ENCODE measurements around the gene KERA.
"Not testable (repeated sequence)": the region's sequence is repeated elsewhere in the genome, so short reads cannot be mapped to it uniquely, and the experiment has no call there.

Gene KERA, protein sequence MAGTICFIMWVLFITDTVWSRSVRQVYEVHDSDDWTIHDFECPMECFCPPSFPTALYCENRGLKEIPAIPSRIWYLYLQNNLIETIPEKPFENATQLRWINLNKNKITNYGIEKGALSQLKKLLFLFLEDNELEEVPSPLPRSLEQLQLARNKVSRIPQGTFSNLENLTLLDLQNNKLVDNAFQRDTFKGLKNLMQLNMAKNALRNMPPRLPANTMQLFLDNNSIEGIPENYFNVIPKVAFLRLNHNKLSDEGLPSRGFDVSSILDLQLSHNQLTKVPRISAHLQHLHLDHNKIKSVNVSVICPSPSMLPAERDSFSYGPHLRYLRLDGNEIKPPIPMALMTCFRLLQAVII

DNA sequence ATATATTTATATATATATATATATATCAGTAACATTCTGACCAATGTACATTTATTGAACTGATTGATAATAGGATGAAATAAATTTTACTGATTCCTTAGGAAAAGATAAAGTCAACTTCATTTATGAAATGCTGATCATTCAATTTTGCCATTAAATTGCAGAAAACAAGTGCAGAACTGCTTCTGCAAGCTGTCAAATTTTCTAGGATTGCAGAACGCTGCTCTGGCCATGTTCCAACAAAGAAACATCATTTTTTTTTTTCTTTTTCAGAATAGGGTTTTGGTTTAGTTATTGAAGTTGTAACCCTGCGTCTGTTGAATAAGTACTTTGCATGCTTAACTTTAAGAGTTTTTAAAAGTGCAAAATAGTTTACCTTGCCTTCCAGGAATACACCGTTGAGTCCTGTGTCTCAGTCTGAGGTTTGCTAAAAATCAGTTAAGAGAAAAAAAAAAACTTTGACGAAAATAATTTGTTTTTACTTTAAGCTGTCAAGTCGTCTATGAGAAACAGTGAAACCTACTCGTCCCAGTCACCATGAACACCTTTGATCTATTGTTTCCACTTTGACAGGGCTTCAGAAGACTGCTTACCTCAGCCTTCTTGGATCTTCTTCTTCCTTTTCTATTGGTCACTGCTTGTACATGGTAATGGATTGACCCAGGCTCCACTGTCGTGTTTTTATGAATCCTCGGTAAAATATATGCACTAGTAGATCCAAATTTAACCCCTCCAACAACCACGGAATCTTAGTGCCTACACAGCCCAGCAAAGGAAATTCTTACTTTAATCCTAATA lies at the start of gene KERA:
KERA (minus strand) TSS at position 657 of the 798 bp plus-strand sequence. CDS start 1,743 bp downstream, outside the sequence.
- no peak for DNase-seq

DNA sequence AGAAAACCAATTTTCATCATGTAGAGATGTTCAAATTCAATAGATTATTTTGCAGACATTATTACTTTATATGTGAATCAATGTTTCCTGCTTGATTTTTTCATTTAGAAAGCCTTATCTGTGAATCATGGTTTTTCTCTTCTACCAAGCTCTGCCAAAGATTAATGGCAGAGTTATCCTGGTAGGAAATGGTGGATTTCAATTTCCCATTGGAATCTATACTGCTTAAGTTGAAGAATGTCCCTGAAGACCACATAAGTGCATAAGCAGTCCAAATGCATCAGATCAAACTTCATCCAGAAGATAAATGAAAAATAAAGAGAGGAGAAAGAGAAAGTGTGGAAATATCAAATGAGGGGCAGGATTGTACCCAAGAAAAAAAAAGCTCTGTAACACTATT lies 48.5 kb upstream of the KERA start:
- no peak for DNase-seq

DNA sequence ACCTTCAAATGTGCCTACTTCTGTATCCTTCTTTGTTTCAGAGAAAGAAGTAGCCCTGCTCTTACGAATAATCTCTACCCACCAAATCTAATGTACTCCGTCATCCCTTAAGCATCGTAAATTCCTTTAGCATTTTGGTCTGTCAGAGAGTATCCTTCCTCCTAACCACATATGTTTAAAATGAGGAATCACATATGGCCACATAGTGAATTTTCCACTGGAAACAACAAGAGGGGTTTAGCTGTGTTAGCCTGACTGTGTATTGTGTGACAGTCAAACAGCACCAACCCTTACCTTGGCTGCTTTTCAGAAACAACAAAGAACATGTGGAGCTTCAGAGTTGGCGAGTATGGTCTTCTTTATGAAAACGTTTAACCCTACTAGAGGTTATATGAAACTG lies 48.0 kb upstream of the KERA start:
- DNase-seq, result no peak

DNA sequence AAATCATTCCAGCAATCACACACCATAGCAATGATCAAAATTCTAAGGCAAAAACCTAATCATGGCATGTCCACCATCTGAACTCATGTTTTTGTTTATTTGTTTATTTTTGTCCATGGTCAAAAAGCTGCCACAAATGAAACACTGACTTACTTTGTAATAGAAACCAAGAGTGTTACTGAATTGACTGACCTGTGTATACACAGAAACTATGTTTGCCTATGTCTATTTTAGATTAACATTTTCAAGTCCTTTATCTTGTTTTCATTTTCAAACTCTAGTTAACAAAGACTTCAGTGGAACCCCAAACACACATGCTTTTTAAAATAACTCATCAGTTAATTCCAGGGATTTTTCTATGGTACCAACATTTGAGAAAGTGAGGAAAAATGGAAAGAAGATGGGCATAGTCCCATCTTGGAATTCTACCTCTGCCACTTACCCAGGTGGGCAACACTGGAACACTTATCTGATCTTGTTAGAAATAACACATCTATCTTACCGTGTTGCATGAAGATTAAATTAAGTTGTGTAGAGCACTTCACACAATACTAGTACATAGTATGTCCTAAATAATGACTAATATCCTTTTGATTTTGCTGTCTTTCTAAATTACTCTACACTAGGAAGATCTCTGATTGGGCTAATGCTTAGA lies 47.1 kb upstream of the KERA start:
- DNase-seq, result no peak

DNA sequence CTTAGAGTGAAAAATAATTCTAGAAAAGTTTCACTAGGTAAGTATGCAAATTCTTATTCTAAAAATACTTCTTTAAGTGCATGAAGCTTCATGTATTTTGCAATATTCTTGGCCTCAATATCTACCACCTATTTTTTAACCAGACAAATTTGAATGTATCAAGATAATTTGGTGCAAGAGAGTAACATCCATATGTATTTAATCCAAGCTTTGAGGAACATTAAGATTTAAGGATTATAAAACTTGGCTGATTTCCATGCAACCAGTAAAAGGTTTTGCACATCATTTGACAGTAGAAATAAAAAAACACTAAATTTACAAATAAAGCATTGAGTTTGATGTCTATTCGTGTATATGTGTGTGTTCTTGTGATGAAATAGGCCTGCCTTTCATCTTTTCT lies 45.8 kb upstream of the KERA start:
- no peak for DNase-seq

DNA sequence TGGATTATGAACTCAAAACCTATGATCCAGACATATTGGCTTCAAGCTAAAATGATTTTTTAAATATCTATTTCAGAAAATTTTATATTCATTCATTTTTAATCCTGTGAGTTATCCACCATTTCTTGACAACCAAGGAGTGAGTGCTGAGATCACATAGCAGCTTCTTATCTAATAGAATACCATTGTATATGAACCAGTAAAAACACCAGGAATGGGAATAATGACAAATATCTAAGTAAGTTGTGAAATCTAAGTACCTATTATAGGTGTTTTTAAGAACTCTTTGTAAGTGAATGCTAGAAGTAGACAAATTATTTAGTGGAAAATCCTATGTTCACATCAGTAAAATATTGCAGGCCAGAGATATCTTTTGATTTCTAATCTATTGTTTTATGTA lies 45.3 kb upstream of the KERA start:
- no peak for DNase-seq

DNA sequence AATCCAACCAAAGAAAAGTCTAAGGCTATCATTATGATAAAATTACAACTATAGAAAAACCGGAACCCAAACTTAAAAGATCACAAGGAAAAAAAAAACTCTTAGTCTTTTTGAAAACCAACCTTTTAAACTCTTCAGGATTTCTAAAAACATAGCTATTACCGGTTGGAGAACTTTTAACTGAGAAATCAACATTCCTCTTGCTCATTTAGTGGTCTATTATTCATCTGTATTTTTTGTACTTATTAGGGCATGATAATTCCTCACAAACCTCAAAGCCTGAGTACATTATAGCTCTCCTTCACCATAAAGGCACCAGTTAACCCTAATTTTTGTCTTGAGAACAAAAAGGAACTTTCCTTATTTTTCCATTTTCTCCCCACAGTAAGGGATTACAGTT lies 43.1 kb upstream of the KERA start:
- no peak for DNase-seq

DNA sequence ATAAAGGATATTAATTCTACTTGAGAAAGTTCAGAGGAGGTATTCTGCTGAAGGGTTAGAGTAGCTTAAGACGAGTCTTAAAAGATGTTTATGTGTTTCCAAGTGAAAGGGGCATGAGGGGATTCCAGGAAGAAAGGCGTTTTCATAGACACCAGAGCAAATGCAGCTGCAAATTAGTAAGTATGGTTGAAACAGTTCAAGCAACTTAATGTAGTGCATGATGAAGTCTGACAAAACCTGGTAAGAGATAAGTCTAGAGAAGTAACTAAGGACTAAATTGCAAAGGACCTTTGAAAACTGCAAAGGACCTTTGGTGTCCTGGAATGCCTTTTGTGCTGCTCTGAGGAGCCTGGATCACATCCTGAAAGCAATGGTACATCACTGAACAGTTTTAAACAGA lies 42.0 kb upstream of the KERA start:
- DNase-seq, result no peak

DNA sequence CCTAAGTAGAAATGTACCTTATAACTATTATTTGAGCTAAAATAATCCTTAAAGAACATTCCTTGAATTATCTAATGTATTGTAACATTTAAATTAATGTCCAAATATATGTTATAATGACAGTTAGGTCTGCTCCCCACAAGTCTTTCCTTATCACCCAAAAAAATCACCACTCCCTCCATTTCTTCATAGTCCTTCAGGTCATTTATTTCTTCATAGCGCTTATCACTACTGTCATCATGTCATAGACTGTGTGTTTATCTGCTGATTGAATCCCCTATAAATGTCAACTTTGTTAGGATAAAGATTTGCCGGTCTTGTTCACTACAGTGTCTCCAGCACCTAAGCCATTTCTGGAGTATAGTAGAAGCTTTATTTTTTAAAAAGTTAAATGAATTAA lies 41.5 kb upstream of the KERA start:
- DNase-seq, result no peak

DNA sequence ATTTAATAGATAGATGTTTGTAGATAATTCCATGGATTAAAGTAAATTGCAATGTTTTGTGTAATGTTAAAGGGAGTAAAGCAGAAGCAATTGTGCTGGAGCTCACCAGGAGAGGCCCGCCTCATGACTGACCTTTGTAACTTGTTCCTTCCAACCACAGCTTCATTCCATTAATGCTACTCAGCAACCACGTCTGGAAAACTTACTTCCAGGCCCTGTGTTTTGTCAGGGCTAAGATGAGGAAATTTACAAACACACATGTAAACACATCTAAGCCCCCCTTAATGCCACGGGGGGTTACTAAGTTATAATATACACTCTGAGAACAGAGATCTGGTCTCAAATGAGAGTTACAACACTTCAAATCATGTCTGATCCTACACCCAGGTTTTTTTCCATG lies 41.1 kb upstream of the KERA start:
- DNase-seq, result no peak

DNA sequence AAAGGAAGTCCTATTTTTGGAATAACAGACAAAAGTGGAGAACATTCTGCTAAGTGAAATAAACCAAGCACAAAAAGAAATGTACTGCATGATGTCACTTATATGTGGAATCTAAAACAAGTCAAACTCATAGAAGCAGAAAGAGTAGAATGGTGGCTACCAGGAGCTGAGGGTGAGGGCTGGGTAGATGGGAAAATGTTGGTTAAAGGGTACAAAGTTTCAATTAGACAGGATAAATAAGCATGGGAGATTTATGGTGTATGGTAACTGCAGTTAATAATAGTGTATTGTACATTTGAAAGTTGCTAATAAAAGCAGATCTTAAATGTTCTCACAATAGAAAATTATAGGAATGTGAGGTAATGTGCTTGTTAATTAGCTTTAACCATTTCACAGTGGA lies 40.6 kb upstream of the KERA start:
- no peak for DNase-seq

DNA sequence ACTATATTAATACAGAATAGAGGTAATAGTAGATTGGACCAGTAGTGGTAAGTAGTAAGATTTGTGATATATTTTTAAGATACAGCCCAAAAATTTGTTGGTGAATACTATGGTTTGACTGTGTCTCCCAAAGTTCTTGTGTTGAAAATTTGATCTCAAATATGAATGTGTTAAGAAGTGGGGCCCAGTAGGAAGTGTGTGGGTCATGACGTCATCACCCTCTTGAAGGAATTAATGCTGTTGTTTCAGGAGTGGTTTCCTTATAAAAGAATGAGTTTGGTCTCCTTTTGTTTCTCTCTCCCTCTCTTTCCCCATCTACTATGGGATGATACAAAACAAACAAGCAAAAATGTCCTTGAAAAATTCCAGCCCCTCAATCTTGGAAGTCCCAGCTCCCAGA lies 37.1 kb upstream of the KERA start:
- no peak for DNase-seq

DNA sequence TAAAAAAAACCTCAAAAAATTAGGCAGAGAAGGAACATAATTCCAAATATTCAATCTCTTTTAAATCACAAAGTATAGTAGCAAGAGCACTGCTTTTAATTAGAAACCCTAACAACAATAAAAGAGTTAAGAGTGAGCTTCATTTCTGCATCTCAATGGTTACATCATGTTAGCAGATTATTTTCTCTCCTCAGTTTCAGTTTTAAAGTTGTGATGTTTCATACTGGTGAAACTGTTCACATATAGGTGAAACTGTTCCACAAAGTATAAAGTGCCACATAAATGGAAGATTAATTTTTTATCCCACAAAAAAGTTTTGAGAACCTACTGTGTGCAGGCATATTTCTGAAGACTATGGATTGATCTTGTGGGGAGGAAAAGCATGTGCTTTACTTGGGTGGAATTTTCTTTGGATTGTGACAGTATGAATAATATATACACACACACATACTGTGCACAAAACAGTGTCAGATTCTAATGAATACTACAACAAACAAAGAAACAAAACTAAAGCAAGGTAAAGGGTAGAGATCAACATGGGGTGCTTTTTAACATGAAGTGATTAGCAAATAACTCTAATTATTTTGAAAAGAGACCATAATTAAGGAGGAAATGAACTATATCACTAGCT lies 36.3 kb upstream of the KERA start:
- no peak for DNase-seq

DNA sequence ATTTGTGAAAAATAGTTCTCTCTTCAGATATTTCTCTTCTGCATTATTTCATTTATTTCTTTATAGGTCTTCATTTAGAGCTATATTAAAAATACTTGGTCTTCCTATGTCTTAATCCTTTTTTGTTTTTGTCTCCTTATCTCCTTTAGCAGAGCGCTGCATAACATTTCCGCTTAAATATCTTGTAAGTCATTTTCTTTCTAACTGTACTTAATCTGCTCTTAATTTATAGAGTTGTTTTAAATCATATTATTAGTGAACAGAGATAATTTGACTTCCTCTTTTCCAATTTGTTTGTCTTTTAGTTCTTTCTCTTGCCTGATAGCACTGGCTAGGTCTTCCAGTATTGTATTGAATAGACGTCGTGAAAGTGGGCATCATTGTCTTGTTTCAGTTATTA lies 35.5 kb upstream of the KERA start:
- DNase-seq, result no peak

DNA sequence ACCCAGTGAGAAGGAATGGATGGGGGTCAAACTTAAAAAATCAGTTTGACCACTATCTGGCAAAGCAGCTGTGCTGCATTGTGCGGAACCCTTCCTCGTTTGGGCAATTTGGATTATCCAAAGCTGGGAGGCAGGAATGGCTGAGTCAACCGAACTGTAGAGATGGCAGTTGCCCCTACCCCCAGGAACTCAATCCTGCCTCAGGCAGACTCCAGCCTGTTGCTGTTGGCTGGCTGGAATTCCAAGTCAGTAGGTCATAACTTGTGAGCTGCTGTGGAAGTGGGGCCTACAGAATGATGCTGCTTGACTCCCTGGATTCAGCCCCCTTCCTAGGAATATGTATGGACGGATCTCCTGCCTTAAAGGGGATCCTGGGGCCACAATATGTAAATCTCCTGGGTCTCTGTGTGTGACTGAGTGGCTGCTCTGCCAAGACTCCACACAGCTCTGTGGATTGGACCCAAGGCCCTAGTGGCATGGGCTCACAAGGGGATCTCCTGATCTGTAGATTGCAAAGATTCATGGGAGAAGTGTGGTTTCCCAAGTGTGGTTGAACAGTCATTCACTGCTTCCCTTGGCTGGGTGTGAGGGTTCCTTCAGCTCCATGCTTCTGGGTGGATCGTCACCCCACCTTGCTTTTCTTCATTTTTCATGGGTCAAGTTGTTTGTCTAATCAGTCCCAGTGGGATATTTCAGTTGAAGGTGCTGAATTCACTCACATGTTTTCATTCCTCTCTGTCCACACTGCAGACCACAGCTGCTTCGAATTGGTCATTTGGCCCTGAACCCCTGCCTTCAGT lies 34.3 kb upstream of the KERA start:
- no peak for DNase-seq

DNA sequence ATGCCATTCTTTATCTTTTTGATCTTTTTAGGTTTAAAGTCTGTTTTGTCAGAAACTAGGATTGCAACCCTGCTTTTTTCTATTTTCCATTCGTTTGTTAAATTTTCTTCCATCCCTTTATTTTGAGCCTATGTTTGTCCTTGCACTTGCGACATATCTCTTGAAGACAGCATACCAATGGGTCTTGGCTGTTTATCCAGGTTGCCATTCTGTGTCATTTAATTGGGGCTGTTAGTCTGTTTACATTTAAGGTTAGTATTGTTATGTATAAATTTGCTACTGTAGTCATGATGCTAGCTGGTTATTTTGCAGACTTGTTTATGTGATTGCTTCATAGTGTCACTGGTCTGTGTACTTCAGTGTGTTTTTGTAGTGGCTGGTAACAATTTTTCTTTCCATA lies 32.1 kb upstream of the KERA start:
- not testable (repeated sequence) for DNase-seq

DNA sequence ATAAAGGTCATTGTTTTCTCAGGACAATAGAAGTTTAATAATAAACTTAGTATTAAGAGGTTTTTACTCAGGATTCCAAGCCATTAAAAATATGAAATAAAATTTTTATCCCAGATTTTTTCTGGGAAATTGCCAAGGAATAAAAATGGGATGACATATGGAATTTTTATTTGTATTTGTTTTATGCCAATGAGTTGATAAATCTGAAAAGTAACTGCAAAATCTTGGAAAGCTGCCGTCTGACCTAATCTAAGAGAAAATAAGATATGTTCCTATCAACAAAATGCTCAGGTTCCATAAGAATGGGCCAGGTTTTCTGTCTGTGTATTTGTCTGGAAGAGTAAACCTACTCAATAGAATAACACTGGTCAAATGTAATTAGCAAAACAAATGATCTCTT lies 22.2 kb upstream of the KERA start:
- DNase-seq, result no peak

DNA sequence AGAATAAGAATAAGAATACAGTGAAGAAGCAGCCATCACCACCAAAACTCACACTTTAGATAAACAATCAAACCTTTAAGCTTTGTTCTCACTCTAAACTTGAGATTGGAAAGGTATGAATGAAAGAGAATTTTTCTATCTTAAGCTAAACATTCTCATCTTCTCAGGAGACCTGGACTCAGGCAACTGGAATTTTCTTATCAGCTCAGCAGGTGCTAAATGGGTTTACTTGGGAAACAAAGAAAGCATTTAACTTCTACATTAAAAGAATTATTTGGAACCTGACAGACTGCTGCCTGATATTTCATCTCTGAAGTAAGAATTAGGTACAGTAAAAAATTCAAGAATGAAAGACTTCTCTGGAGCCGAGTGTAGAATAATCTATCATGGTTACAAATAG lies 20.7 kb upstream of the KERA start:
- DNase-seq, result no peak

DNA sequence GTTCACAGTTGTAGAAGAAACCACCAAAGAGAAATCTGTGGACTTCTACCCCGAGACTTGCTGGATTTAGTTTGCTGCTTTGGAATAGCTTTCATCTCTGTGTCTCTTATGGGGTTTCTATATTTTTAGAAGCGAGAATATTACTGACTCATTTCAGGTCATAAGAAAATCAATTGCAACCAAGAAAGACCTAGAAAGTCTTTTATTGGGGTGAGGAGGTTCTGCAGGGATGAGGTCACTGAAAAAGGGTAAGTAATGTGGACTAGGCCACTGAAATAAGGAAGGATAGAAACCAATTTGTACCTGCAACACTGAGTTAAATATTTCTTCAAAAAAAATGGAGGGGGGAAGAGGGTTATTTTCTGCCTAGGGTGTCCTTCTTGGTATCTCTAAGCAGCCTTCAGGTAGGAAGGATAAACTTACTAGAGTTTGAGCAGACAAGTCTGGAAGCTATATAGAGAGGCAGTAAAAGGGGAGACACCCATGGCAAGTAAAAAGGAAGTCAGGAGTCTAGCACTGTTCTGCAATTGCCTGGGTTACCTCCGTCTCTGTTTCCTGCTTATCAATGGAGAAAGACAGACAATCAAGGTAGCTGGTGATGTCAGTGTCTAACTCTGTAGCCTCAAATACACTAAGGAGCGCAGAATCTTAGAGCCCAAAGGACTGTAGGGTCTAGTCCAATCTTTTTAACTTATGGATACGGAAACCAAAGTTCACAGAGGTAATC lies 19.6 kb upstream of the KERA start:
- DNase-seq, result no peak

DNA sequence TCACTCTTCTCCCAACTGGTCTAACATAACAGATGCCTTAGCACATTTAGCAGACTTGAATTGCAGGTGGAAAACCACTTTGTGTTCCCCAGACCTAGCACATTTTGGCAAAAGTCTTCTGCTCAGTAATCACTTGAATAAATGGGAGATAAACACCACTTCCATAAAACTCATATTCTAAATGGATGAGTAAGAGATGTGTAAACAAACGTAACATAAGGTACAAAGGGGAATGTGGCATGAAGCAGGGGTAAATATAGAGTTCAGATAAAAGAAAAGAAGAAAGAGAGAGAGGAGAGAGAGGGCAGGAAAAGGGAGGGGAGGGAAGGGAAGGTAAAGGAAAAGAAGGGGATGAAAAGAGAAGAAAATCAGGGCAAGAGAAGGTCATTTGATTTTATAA lies 17.0 kb upstream of the KERA start:
- DNase-seq, result no peak

DNA sequence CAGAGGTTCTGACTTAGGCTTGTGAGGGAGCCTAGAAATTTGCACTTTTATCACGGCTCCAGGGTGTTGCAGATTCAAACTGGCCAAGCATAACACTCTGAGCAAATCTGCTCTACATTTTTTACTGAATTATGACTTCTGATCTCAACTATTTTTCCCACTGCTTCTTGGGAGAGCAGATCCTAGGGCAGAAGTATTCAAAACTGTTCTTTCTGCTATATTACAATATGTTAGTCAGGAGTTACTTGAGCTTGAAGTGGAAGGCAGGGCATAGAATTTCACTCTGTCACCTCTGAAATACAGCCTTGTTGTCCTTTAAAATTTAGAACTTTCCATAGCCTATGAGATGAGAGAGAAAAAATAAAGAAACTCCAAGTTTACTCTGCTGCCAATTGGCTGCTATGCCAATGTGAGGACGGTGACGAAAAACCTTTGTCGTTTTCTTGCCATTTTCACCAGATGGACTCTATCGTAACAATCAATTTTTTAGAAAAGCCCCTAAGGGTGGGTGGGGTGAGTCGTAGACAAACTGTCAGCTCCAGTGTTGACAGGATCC lies 16.4 kb upstream of the KERA start:
- no peak for DNase-seq

DNA sequence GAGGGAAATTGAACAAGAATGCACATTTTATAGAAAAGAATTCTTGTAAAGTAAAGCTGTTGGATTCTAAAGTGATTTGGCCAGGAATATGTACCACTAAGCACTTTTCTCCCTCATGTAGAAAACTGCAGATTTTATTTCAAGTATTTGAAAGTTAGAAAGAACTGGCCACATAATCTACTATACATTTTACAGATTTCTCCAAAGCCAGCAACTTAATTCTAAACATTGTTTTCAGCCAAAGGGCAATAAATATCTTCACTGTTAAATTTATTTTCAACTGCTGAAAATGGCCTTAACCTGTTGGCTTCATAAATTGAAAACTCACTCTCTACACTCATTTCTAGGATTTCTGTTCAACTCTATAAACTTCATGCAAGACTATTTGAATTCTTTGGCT lies 15.6 kb upstream of the KERA start:
- DNase-seq, result no peak
